Karpas-422 (cell line): Measurements from ENCODE around the gene TNKS2. TPM values are rescaled to one million over a fixed set of nuclear protein-coding genes. Genes with fewer than 3 reads are reported as not detected.

ENCODE experiments used
- small RNA-seq: library from RNA; depleted of rRNA; stranded (forward); fragments of <200 nt; gene quantifications from one replicate; pipeline ENCODE3, GENCODE V24; 2014
- total RNA-seq: library from RNA; depleted of rRNA; stranded (reverse); fragments of >200 nt; shearing (Covaris generic); gene quantifications from 2 replicates; pipeline ENCODE4 v1.2.3, GENCODE V29; 2014; ENCODE audit warnings: low replicate concordance; rRNA removed

Gene TNKS2
- total RNA-seq, 1 experiment from 2014 or later = 23.6 TPM

Small RNAs within 50 kb of the gene (small RNA-seq; reads per million reads assigned to genes)
- gene AL359198.2 (not detected), gene SRP9P1 (0.16 reads per million)

Other genes with a start within 250 kb of the TNKS2 start
- gene PPP1R3C, start 165.4 kb upstream of the TNKS2 start, total RNA-seq = not detected in 2 replicates
- 0.22 and 0.71 TPM in 2 replicates for gene FGFBP3, start 111.1 kb downstream of the TNKS2 start, total RNA-seq
- gene BTAF1, start 125.3 kb downstream of the TNKS2 start, total RNA-seq = 46.4 and 65.7 TPM in 2 replicates